Occipital lobe (tissue), 2 donors: ENCODE results near the gene CACNA1B. TPM values are rescaled to one million over a fixed set of nuclear protein-coding genes. Genes with fewer than 3 reads are reported as not detected.
"Not testable (repeated sequence)": the region's sequence is repeated elsewhere in the genome, so short reads cannot be mapped to it uniquely, and the experiment has no call there.

Experiments
- DNase-seq: peaks from one replicate; lab custom pipeline; 2025; lab: John Stamatoyannopoulos, UW
- total RNA-seq: library from RNA; depleted of rRNA; stranded (reverse); fragments of >200 nt; gene quantifications from one replicate; pipeline ENCODE4 v1.2.3, GENCODE V29; 2014

CACNA1B gene
- 35.6 TPM for total RNA-seq

DNA sequence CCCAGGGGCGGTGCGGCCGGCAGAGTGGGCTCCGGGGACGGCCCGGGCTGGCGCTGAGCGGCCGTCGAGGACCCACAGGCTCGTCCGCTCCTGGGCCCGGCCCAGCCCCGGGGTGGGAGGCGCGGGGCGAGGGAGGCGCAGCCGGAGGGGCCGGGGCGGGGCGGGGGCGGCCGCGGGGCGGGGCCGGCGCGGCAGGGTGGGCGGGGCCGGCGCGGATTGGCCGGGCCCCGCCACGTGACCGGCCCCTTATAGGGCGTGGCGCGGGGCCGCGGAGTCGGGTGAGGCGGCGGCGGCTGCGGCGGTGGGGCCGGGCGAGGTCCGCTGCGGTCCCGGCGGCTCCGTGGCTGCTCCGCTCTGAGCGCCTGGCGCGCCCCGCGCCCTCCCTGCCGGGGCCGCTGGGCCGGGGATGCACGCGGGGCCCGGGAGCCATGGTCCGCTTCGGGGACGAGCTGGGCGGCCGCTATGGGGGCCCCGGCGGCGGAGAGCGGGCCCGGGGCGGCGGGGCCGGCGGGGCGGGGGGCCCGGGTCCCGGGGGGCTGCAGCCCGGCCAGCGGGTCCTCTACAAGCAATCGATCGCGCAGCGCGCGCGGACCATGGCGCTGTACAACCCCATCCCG lies at the start of gene CACNA1B:
Gene CACNA1B, plus strand, starts transcription at position 277 of the 617 bp plus-strand sequence. Its CDS starts 152 bp downstream, at position 429.
- DNase-seq: not testable (repeated sequence)

DNA sequence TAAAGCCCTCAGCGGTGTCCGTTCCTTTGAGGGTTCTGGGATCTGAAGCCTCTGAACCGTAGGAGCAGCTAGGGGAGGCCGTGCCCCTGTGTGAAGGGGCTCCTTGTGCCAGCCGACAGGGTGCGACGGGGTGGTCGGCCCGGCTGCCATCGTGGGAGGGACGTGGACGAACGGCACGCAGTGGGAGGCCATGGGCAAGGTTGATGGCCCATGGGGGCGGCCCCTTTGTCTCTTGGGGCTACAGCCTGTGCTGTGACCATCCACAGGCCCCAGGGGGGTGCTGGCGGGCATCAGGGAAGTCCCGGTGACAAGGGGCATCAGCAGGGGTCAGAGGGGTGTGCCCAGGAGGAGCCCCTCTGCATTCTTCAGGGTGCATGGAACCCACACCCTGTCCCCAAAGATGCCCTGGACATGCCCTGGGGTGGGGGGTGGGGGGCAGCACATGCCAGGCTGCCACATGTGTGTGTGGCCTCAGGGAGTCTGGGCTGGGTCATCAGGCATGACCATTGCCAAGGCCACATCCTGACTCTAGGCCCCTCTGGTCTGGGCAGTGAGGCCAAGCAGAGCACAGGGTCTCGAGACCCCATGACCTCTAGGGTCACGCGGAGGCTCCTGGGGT lies 49.6 kb upstream of the CACNA1B start:
- DNase-seq: no peak

DNA sequence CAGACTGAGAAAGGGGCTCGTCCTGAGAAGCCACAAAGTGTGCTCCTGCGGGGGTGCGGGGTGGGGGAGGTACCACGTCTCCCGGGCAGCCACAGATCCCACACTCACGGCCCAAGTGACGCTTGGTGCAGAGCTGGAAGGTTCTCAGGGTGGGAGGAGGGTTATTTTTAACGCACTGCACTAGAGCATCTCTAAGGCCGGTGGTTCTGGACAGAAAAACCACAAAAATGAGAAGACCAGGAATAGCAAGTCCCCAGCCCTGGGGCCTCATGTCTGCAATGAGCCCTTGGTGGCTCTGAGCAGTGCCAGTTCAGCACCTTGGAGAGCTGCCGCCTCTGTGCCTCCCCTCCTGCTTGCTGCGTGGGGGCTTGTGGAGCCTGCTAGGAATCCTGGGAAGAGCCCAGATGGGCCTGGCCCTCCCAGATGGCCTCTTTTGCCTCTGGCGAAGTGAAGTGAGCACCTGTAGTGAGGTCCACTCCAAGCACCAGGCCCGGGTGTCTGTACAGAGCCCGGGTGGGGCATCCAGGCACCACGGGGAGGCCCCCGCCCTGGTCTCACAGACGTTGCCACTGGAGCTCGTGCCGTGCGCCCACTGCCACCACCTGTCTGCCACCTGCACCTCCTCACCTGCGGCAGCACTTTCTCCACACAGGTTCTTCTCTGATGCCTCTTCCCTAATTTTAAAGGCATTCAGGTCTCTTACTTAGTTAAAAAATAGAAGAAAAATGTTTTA lies 48.9 kb upstream of the CACNA1B start:
- no peak for DNase-seq

DNA sequence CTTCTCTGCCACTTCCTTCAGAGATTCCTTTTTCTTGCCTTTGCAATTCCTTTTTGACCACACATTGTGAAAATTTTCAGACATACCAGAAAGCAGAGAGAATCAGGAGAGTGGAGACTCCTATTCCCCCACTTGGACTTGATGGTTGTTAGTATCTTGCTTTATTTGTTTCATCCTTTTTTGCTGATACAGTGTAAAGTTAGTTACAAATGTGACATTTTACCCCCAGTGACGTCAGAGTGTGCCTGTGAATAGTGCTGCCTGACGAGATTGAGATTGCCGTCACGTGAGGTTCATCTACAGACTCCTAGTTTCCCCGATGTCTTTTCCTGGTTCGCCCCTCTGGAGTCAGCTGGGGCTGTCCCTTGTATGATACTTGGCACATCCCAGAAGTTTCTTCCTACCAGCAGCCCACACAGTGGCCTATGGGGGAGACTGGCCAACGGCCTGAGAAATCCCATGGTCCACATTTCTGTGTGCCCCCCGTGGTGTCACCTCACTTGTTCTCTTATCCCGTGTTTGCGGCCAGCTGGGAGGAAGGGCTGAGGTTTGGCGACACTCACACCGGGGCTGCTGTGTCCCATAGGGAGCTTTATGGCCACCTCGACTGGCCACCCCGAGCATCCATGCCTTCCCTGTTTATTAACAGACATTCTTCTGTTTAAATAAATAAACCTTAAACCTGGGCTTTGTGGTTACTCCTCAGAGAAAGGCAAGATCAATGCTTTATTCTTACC lies 48.2 kb upstream of the CACNA1B start:
- DNase-seq: no peak

DNA sequence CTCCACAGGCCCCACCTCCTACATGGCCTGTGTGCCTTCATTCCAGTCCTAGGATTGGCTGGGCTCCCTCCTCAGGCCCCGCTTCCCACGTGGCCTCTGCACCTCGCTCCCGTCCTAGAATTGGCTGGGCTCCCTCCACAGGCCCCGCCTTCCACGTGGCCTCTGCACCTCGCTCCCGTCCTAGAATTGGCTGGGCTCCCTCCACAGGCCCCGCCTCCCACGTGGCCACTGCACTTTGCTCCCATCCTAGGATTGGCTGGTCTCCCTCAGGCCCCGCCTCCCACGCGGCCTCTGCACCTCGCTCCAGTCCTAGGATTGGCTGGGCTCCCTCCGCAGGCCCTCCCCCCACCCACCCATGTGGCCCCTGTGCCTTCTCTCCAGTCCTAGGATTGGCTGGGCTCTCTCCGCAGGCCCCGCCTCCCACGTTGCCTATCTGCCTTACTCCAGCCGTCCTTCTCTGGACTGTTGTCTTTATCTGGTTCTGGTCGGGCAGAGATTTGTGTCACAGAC lies 45.3 kb upstream of the CACNA1B start:
- no peak for DNase-seq

DNA sequence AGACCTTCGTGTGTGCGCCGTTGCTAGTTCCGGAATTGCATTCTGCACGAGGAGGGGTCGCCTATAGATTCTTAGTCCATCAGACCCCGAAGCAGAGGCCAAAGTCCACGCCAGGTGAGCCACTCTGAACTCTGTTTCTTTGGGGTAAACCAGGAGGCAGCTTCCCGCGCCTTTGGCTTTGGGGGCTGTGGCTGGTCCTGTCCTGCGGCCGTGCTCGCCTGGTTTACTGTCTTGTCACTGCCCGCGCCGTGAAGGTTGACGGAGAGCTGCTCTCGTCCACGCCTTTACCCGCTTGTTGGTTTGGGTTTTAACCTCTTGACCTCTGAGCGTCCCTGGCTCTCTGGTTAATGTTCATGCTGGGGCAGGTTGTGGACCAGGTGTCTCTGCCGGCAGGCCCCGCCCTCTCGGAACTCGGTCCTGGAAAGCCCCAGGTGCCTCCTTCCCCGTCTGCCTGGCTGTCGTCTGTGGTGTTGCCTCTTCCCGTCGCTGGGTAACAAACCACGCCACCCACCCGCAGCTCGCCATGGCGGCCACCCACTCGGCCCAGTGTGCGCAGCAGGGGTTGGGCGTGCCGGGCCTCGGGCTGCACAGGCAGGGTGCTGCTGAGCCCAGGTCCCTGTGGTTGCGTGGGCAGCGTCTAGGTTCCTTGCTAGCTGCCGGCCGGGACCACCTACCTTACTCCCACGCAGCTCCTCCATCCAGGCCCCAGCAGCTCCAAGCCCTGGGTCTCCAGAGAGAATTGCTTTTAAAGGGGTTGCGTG lies 44.6 kb upstream of the CACNA1B start:
- no peak for DNase-seq

DNA sequence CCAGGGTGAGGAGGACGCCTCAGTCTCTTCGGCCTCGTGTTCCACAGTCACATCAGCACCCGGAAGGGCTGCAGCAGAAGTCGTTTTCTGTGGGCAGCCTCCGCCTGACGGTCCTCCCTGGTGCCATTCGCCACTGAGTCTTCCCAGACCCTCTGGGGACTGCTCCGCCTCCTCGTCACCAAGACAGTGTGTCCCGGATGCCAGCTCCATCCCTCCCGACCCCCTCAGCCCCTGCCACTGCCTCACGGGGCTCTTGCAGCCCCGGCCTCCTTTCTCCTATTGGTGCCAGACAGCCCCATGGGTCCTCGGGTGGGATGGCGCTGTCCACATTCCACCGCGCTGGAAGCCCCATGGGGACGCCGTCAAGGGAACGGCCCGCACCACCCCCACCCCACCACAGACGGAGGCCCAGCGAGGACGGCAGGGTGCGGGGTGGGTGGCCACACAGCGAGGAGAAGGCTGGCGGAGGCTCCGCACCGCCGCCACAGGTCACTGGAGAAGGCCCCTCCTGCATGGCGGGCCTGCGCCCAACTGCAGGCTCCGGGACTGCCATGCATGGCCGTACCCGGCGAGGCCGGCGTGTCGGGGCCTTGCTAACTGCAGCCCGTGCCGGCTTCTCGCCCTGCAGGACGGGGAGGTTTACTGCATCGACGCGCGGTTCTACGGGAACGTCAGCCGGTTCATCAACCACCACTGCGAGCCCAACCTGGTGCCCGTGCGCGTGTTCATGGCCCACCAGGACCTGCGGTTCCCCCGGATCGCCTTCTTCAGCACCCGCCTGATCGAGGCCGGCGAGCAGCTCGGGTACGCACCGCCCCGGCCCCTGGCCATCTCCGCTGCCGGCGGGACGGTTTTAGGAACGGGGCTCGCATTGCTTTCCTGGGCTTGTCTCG lies 43.6 kb upstream of the CACNA1B start:
- no peak for DNase-seq

DNA sequence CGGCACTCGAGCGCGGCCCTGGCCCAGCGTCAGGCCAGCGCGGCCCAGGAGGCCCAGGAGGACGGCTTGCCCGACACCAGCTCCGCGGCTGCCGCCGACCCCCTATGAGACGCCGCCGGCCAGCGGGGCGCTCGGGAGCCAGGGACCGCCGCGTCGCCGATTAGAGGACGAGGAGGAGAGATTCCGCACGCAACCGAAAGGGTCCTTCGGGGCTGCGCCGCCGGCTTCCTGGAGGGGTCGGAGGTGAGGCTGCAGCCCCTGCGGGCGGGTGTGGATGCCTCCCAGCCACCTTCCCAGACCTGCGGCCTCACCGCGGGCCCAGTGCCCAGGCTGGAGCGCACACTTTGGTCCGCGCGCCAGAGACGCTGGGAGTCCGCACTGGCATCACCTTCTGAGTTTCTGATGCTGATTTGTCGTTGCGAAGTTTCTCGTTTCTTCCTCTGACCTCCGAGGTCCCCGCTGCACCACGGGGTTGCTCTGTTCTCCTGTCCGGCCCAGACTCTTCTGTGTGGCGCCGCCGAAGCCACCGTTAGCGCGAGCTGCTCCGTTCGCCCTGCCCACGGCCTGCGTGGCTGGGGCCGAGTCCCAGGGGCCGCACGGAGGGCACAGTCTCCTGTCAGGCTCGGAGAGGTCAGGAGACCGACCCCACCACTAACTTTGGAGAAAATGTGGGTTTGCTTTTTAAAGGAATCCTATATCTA lies 42.6 kb upstream of the CACNA1B start:
- no peak for DNase-seq

DNA sequence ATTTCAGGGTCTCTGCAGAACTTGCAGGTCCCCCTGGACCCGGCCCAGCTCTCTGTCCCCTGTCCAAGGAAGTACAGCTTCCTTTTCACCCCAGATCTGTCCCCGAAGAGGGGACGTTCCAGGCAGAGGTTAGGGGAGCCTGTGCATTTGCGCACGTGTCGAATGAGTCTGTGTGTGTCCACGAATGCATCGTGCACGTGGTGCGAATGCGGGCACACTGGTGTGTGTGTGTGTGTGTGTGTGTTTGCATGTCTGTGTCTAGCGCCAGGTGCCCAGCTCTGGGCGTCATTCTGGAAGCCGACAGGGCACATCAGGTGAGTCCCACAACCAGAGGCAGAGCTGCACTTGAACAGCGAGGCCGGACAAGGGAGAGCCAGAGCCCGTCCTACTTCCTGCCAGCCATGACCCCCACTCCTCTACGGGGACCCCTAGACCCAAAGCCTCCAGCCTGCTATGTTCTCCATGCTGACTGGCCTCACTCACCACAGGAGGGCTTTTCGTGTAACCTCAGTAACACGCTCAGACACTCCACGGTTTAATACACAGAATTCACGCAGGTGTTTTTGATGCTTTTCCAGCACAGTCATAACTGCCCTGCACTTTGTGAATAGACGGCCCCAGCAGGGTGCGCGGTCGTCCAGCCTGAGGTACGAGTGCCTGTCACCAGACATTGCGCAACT lies 41.3 kb upstream of the CACNA1B start:
- no peak for DNase-seq

DNA sequence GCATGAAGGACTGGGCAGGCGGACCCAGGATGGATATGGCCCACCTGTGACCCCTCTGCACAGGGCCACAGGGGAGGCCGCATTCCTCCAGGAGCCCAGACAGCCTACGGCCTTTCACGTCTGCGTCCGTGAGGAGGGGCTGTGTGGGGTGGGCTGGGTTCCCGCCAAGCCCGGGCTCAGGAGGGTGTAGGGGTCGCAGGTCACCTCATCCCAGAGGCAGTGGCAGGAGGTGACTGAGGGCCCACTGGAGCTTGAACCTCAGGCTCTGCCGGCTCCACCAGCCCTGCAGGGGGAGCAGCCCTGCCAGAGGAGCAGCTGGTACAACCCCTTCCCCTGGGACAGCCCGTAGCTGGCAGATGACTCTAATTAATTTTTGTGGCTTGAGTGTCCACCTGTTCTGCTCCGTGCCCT lies 40.7 kb upstream of the CACNA1B start:
- no peak for DNase-seq

DNA sequence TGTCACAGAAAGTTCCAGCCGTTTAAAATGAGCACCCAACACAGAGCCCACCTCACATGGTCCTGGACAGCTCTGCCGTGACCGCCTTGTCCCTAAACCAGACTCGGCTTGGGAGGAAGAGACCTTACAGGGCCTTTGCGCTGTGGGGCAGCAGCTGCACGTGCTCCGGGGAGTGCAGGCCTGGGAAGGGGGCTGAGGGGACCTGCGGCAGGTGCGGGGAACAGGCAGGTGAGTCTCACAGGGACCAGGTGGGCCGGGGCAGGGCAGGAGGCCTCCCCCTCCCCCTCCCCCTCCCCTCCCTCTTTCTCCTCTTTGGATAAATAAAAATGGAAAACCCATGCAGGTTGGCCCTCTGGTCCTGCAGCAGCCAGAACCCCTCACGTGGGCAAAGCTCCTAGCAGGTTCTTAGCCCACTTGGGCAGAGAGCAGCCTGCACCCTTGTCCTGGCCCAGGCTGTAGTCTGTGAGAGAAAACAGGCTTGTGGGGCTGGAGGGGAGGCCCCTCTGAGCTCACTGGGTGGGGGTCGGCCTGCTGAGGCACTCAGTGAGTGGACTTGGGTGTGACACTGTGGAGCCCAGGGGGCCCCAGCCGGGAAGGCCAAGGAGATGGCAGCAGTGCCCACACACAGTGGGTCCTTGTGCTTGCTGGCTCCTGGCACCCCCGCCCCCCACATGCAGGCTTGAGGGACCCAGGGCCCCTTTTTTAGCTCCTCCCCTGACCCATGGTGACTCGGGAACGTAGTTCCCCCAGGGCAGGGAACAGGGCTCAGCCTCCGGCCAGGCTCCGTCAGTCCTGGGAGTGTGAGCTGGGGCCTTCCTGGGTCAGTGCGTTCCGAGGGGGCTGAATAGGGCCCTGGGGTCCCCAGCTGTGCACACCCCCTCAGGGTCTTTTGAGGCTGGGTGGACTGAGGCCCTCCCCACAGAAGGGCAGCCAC lies 40.0 kb upstream of the CACNA1B start:
- no peak for DNase-seq

DNA sequence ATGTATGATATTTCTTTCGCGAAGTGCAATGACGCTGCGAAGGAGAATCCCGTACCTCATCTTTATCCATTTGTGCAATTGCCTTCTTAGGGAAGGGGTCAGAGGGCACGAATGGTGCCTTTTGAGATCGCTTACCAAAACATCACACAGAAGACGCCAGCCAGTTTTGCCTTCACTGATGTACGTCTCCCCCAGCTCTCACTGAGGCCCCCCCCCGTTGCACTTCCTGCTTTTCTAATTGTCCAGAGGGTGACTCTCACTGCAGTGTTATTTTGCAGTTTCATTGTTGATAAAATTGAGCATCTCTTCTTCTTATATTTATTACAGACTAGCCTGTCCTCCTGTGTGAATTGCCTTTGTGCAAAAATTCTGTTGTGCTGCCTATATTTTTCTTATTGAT lies 39.0 kb upstream of the CACNA1B start:
- no peak for DNase-seq

DNA sequence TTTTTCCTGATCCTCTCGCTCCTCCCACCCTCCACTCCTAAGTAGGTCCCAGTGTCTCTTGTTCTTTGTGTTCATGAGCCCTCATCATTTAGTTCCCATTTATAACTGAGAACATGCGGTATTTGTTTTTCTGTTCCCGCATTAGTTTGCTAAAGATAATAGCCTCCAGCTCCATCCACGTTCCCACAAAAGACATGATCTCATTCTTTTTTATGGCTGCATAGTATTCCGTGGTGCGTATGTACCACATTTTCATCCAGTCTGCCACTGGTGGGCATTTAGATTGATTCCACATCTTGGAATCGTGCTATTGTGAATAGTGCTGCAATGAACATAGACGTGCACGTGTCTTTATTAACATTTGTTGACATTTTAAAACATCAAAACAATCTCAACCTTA lies 34.2 kb upstream of the CACNA1B start:
- no peak for DNase-seq

DNA sequence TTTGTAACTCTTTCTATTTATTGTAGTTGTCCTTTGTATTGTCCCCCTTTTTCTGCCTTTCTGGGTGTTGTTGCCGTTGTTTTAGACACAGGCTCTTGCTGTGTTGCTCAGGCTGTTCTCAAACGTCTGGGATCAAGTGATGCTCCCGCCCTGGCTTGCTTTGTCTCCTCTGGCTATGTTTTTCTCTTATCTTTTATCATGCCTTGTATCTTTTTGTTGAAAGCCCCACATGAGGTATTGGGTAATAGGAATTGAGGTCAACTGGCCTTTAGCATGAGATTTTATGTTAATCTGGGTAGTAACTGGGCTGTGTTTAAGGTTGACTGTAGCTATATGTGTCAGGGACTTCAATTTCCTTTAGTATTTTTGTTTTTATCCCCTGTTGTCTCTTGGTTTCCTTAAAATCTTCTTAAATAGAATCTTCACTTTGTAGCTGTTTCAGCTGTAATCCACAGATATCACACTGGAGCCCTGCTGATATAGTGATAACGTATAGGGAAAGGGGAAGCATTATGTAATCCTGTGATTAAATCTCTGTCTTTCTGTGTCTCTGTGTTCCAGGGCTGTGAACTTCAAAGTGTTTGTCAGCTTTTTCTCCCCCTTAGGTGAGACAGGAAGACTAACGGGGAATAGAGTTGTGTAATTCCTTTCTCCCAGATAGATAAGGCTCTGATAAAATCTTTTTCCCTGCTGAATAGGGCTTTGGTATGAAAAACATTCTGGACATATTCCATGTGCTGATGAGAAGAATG lies 25.9 kb upstream of the CACNA1B start:
- no peak for DNase-seq

DNA sequence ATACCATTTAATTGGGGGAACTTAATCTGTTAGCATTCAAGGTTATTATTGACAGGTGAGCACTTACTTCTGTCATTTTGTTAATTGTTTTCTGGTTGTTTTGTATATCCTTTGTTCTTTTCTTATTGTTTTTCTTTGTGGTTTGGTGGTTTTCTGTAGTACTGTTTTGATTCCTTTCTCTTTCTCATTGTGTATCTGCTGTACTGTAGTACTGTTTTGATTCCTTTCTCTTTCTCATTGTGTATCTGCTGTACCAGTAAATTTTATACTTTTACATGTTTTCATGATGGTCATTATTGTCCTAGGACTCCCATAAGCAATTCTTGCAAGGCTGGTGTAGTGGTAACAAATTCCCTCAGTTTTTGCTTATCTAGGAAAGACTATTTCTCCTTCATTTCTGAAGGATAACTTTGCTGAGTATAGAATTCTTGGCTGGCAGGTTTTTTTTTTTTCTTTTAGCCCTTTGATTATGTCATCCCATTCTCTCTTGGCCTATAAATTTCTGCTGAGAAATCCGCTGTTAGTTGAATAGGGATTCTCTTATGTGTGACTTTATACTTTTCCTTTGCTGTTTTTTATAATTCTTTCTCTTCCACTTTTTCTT lies 24.1 kb upstream of the CACNA1B start:
- no peak for DNase-seq

DNA sequence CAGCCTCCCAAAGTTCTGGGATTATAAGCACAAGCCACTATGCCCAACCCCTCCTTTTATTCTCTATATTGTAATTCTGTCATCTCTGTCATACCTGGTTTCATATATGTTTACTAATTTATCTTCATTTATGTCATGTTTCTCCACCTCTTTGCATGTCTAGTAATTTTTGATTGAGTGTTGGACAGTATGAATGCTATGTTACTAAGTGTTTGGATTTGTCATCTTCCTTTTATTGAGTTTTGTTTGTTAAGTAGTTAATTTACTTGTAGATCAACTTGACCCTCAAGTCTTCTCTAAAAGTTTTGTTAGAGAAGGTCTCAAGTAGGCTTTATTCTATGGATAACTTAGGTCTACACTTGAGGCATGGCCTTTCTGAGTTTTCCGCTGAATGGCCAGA lies 17.2 kb upstream of the CACNA1B start:
- DNase-seq: no peak
